ENCODE data around the gene TECTB. TPM values are rescaled to one million over a fixed set of nuclear protein-coding genes. Genes with fewer than 3 reads are reported as not detected.
"Not testable (repeated sequence)": the region's sequence is repeated elsewhere in the genome, so short reads cannot be mapped to it uniquely, and the experiment has no call there.

Gene TECTB
- total RNA-seq, 1 donor from 2014 or later, result not detected

DNA sequence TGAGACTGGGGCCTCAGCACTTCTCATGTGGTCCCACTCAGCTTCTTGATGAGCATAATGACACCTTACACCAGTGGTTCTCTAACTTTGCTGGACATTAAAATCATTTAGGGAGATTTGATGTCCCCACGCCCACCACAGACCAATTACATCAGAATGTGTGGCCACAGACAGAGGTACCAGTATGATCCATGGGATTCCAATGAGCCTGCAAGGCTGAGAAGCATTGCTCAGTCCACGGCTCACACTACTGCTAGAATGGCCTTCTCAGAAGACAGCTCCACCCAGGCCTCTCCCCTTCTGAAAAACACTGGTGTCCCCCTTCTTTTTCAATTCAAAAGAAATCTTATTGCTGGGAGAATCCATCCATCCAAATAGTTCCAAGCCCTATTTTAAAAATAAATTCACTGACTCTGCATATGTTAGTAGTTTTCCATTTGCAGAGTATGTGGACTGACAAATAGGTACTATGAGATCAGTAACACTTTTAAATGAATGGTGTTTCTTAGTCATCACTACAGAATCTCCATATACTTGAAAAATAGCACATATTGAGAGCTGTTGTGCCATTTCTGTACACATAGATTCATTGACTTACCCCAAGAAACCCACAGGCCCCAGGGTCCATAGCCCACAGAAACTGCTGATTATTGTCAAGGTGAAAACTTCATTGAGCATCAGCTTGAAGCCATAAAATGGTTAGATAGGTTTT, 34.5 kb upstream of the TECTB start:
- Mint-ChIP-seq H3K9me3 (peaks cover 13% of the 10 kb centered on the region), H3K27me3 (ENCODE audit: low read depth) (no peaks in the 10 kb centered on the region), H3K4me3 (no peak overlapping the region), H3K36me3 (ENCODE audit: low read depth) (peaks cover 2% of the 10 kb centered on the region), H3K4me1 (no peaks in the 10 kb centered on the region), H3K27ac (ENCODE audit: unreplicated experiment) (no peak overlapping the region)
- DNase-seq (ENCODE audit: low read depth, low spot score), result no peak
- TF ChIP-seq, protein P1, sequence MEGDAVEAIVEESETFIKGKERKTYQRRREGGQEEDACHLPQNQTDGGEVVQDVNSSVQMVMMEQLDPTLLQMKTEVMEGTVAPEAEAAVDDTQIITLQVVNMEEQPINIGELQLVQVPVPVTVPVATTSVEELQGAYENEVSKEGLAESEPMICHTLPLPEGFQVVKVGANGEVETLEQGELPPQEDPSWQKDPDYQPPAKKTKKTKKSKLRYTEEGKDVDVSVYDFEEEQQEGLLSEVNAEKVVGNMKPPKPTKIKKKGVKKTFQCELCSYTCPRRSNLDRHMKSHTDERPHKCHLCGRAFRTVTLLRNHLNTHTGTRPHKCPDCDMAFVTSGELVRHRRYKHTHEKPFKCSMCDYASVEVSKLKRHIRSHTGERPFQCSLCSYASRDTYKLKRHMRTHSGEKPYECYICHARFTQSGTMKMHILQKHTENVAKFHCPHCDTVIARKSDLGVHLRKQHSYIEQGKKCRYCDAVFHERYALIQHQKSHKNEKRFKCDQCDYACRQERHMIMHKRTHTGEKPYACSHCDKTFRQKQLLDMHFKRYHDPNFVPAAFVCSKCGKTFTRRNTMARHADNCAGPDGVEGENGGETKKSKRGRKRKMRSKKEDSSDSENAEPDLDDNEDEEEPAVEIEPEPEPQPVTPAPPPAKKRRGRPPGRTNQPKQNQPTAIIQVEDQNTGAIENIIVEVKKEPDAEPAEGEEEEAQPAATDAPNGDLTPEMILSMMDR (conservative IDR thresholded peaks at IDR 0.05), result no peak

- no peaks in the 10 kb centered on the region for H3K27me3 Mint-ChIP-seq (ENCODE audit: low read depth)
- H3K36me3 Mint-ChIP-seq (ENCODE audit: low read depth), result peaks cover 2% of the 10 kb centered on the region
- no peak overlapping the region for H3K4me3 Mint-ChIP-seq
- H3K9me3 Mint-ChIP-seq, result peaks cover 13% of the 10 kb centered on the region
- no peak overlapping the region for H3K27ac Mint-ChIP-seq (ENCODE audit: unreplicated experiment)
- TF ChIP-seq, protein P1 (conservative IDR thresholded peaks at IDR 0.05), result no peak
- H3K4me1 Mint-ChIP-seq, result no peaks in the 10 kb centered on the region
- no peak for DNase-seq (ENCODE audit: low read depth, low spot score)
Observed at GRCh38 chr10:112249722-112250121, 33.5 kb upstream of the TECTB start.

DNA sequence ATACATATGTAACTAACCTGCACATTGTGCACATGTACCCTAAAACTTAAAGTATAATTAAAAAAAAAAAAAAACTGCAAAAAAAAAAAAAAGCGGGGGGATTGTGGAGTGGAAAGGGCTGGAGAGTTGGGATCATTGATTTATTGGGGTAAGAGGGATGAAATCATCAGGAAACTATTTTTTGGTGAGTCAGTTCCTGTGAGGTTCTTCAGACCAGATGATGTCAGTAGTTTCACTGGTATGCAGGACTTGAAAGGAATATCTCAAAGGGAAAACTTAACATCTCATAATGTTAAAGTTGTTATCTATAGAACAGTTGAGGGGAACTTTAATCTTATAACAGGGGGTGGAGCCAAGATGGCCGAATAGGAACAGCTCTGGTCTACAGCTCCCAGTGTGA, 32.6 kb upstream of the TECTB start:
- TF ChIP-seq, protein P1 (conservative IDR thresholded peaks at IDR 0.05), result no peak

GRCh38 chr10:112251238-112251637, 32.0 kb upstream of the TECTB start:
- H3K4me1 Mint-ChIP-seq; H3K36me3 Mint-ChIP-seq (ENCODE audit: low read depth); H3K27ac Mint-ChIP-seq (ENCODE audit: unreplicated experiment); H3K4me3 Mint-ChIP-seq; H3K27me3 Mint-ChIP-seq (ENCODE audit: low read depth); DNase-seq (ENCODE audit: low read depth, low spot score): not testable (repeated sequence)
- H3K9me3 Mint-ChIP-seq, result peaks cover 13% of the 10 kb centered on the region

More for the DNA sequence above, 32.6 kb upstream of the TECTB start:
- H3K9me3 Mint-ChIP-seq, result peaks cover 13% of the 10 kb centered on the region
- H3K27ac Mint-ChIP-seq (ENCODE audit: unreplicated experiment), result no peak overlapping the region
- H3K4me1 Mint-ChIP-seq, result no peaks in the 10 kb centered on the region
- DNase-seq (ENCODE audit: low read depth, low spot score), result no peak
- H3K4me3 Mint-ChIP-seq, result no peak overlapping the region
- no peaks in the 10 kb centered on the region for H3K27me3 Mint-ChIP-seq (ENCODE audit: low read depth)
- peaks cover 2% of the 10 kb centered on the region for H3K36me3 Mint-ChIP-seq (ENCODE audit: low read depth)

- Mint-ChIP-seq H3K4me1 (peaks cover 13% of the 10 kb centered on the region), H3K27ac (ENCODE audit: unreplicated experiment) (no peak overlapping the region), H3K4me3 (no peak overlapping the region), H3K36me3 (ENCODE audit: low read depth) (no peaks in the 10 kb centered on the region), H3K9me3 (no peaks in the 10 kb centered on the region), H3K27me3 (ENCODE audit: low read depth) (no peaks in the 10 kb centered on the region)
- DNase-seq (ENCODE audit: low read depth, low spot score), result no peak
- TF ChIP-seq, protein P1 (conservative IDR thresholded peaks at IDR 0.05), result no peak
Observed at GRCh38 chr10:112258407-112258806, 24.8 kb upstream of the TECTB start.

DNA sequence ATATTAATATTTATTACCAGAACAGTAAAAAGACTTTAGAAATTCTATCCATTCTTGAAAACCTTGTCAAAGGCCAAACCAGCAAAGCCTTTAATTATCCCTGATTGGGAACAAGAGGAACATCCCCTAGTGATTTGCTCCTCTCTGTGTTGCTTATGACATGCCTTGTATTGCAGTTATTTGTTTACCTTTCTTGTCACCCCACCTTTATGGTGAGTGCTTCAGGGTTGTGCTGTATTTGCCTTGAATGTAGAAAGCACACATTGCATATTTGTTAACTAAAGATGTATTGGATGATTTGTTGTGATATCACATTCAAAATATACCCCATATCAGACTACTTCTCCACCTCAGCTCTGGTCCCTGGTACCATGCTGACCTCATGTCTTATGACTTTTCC, 23.5 kb upstream of the TECTB start:
- Mint-ChIP-seq H3K9me3 (no peaks in the 10 kb centered on the region), H3K27ac (ENCODE audit: unreplicated experiment) (no peak overlapping the region), H3K36me3 (ENCODE audit: low read depth) (no peaks in the 10 kb centered on the region), H3K27me3 (ENCODE audit: low read depth) (no peaks in the 10 kb centered on the region), H3K4me3 (no peak overlapping the region), H3K4me1 (peaks cover 13% of the 10 kb centered on the region)
- TF ChIP-seq, protein P1 (conservative IDR thresholded peaks at IDR 0.05), result no peak
- no peak for DNase-seq (ENCODE audit: low read depth, low spot score)

Measured in neural crest cell (in vitro differentiated cells).